NCI-H460 (cell line): Measurements from ENCODE around the gene SYNJ2. TPM values are rescaled to one million over a fixed set of nuclear protein-coding genes. Genes with fewer than 3 reads are reported as not detected.
"Not testable (repeated sequence)": the region's sequence is repeated elsewhere in the genome, so short reads cannot be mapped to it uniquely, and the experiment has no call there.

ENCODE experiments used
- DNase-seq: peaks from one replicate; pipeline ENCODE4 v3.0.0-alpha.2; 2016; ENCODE audit warnings: low read depth; ENCODE audit errors: extremely low read depth
- polyA plus RNA-seq: library from polyadenylated mRNA; depleted of rRNA; stranded (reverse); fragments of >200 nt; gene quantifications from 2 replicates; pipeline ENCODE4 v1.2.3, GENCODE V29; 2014; cell fraction: nucleus; rRNA removed
- total RNA-seq: library from RNA; depleted of rRNA; stranded (reverse); fragments of >200 nt; shearing (Covaris generic); gene quantifications from 2 replicates; pipeline ENCODE4 v1.2.3, GENCODE V29; 2014; rRNA removed

The SYNJ2 gene, protein sequence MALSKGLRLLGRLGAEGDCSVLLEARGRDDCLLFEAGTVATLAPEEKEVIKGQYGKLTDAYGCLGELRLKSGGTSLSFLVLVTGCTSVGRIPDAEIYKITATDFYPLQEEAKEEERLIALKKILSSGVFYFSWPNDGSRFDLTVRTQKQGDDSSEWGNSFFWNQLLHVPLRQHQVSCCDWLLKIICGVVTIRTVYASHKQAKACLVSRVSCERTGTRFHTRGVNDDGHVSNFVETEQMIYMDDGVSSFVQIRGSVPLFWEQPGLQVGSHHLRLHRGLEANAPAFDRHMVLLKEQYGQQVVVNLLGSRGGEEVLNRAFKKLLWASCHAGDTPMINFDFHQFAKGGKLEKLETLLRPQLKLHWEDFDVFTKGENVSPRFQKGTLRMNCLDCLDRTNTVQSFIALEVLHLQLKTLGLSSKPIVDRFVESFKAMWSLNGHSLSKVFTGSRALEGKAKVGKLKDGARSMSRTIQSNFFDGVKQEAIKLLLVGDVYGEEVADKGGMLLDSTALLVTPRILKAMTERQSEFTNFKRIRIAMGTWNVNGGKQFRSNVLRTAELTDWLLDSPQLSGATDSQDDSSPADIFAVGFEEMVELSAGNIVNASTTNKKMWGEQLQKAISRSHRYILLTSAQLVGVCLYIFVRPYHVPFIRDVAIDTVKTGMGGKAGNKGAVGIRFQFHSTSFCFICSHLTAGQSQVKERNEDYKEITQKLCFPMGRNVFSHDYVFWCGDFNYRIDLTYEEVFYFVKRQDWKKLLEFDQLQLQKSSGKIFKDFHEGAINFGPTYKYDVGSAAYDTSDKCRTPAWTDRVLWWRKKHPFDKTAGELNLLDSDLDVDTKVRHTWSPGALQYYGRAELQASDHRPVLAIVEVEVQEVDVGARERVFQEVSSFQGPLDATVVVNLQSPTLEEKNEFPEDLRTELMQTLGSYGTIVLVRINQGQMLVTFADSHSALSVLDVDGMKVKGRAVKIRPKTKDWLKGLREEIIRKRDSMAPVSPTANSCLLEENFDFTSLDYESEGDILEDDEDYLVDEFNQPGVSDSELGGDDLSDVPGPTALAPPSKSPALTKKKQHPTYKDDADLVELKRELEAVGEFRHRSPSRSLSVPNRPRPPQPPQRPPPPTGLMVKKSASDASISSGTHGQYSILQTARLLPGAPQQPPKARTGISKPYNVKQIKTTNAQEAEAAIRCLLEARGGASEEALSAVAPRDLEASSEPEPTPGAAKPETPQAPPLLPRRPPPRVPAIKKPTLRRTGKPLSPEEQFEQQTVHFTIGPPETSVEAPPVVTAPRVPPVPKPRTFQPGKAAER (N-terminal part only)
- 3.4 and 4.9 TPM in 2 replicates for total RNA-seq
- 3.1 and 3.9 TPM in 2 replicates for polyA plus RNA-seq

DNA sequence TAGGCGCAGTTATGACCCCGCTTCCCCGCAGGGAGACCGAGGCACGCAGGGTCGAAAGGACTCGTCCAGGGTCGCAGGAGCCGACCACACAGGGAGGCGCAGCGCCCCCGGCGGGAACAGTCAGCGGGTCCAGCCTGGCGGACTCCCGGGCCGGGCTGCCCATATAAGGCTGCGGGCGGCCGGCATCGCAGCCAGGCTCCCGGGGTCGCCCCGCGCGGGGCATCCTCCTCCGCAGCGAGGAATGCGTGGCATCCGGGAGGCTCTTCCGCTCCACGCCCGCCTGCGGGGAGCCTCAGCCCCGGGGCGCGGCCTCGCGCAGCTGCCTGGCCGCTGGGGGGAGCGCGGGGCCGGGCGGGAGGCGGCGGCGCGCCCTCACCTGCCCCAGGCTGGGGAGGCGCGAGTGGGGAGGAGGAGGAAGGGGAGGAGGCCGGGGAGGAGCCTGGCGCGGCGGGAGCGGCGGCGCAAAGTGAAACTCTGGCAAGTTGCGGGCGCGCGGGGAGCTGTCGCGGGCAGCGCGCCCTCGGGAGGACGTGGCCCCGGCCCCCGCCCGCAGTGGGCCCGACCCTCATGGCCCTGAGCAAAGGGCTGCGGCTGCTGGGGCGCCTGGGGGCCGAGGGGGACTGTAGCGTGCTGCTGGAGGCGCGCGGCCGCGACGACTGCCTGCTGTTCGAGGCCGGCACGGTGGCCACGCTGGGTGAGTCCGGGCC lies at the start of gene SYNJ2:
TSS of gene SYNJ2 (plus strand) at position 469 of the 707 bp plus-strand sequence. CDS start at position 568, 99 bp downstream.
- DNase-seq: peak; percentile 37

DNA sequence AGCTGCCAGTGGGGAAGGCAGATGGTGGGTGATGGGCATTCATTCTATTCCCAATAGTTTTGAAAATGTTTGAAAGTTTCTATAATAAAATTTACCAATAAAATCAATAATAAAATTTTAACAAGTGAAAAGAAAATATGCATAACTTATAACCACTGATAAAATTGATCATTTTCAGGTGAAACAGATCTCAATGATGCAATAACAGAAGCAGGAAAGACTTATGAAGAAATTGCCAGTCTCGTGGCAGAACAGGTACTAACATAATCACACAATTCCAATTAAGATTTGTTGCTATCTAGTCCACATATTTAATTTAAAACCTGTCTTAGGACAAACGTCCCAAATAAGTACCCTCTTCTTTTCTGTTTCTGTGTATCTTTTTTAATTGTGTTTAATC lies 45.9 kb upstream of the SYNJ2 start:
- no peak for DNase-seq

DNA sequence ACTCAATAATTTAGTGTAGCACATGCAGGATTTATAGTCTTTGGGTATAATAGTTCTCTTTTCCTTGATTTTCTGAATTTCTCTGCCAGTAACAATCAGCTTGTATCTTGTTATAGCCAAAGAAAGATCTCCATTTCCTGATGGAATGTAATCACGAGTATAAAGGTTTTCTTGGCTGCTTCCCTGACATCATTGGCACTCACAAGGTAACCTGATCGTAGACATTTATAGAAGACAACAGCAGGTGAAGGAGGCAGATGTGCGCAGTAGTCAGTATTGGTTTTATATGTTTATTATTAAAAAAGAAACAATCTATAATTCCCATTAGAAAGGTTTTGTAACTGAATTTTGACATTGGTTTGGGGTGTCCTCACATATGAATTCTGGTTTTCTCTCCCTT lies 44.3 kb upstream of the SYNJ2 start:
- no peak for DNase-seq

DNA sequence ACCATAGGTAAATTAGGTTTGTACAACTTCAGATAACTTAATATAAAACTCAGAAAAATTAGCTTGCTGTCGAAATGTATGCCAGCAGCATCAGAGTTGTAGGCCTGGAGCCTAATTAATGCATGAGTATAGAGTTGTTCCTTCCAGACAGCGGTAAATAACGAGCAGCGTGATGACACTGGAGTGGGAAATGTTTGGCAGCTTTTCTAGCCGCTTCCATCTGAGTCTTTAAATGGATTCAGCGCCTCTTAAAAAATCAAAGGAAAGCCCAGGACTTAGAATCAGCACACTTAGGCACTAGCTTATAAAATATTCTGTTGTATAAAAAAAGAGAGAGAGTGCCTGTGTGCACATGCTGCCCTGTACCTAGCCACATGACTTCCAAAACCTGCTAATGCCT lies 43.7 kb upstream of the SYNJ2 start:
- DNase-seq: no peak

DNA sequence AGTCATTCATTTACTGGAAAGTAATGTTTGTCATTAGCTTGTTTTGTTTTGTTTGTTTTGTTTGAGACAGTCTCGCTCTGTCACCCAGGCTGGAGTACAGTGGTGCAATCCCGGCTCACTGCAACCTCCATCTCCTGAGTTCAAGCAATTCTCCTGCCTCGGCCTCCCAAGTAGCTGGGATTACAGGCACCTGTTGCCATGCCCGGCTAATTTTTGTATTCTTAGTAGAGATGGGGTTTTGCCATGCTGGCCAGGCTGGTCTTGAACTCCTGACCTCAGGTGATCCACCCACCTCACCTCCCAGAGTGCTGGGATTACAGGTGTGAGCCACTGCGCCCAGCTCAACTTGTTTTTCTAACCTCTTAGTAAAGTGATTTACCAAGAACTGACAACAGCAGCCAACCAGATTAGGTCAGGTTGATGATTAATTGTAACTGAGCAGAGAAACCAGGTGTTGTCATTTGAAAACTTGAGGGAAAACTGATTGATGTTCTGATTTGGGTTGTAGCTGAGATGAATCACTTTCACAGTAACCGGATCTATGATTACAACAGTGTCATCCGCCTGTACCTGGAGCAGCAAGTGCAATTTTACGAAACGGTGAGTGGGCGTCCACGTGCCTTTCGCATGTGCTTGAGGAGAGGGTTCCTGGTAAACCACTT lies 41.2 kb upstream of the SYNJ2 start:
- DNase-seq: not testable (repeated sequence)

DNA sequence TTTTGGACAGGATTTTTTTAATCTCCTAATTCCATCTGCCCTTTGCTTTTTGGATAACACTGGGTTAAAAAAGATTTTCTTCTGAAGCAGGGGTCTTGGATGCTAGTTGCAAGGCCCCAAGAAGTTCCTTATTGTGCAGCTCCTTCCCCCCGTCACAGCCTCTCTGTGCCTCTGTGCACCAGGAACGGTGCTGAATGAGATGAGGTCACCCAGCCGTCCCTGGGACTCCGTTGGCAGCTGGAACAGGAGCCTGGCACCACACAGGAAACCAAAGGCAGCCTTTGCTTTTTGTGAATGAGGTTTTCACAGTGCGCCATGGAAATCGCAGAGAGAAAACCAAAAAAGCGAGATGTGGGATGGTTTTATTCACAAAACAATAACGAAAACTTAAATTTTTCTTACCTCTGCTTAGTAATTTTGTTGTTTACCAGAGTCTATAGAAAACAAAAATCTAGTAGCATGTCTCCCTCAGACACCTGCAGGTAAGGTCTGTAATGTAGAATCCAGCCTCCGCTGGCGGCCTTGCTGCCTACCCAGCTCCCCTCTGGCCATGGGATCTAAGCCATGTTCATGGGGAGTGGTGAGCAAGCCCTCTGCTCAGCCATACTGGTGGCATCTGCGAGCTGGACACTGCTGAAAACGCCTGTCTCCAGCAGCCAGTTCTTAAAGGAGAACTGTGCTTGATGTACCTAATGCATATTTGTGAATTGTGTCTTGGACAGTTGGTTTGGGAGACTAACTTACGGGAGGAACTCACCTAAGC lies 40.4 kb upstream of the SYNJ2 start:
- no peak for DNase-seq

DNA sequence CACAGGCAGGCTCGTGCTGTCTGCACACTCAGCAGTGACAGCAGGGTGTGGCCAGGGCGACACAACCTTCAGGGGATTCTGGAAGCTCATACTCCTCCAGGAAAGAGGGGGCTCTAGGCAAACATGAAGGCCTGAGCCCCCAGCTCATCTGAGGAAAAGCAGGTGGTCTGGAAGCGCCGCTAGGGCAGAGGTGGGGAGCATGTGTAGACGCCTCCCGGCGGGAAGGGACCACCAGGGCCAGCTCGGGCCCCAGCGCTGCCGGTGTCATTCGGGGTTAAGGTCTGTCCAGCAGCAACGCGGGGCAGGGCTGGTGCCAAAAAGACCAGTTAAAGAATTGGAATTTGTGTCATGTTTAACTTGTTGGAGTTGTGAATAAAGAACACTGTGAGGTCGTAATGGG lies 39.3 kb upstream of the SYNJ2 start:
- no peak for DNase-seq

DNA sequence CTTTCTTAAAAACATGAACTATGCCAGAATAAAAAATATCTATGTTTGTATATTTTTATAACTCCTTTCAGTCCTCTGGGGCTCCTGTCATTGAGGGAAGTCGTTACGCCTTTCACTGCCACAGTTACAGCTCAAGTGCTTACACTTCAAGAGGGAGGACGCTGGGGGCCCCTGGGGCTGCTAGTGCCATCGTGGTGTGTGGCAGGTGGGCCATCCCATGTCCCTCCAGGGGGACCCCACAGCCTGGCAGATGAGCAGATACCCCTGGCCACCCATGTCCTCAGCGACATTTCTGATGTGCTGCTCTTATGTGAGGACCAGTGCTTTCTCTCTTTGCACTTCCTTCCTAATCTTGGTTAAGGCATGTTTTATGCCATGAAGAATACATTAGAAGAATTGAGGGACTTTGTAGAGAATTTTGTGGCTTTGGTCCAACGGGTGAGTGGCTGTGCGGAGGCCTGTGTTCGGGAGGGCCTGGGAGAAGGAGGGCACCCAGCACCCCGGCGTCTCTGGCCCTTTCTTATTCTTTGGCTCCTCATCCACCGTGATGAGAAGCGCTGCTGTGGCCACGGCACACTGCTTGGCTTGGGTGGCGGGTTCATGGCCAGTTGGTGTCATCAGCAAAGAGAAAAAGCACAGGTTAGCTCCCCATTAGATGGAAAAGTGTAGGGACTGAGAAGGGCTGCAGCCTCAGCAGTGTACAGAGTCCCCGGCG lies 38.3 kb upstream of the SYNJ2 start:
- DNase-seq: no peak

DNA sequence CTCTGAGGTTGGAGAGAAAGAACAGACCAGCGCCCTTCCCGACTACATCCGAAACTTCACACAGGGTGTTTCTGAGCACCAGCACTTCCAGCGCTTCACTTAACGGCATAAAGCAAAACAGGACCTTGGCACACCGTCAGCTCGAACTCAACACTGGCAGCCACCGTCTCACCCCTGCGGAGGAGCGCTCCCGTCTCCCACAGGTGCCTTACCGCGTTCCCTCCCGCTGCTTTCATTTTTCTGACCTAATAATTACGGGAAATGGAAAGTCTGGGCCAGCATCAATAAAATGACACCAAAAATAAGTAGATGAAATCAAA lies 37.7 kb upstream of the SYNJ2 start:
- DNase-seq: no peak

DNA sequence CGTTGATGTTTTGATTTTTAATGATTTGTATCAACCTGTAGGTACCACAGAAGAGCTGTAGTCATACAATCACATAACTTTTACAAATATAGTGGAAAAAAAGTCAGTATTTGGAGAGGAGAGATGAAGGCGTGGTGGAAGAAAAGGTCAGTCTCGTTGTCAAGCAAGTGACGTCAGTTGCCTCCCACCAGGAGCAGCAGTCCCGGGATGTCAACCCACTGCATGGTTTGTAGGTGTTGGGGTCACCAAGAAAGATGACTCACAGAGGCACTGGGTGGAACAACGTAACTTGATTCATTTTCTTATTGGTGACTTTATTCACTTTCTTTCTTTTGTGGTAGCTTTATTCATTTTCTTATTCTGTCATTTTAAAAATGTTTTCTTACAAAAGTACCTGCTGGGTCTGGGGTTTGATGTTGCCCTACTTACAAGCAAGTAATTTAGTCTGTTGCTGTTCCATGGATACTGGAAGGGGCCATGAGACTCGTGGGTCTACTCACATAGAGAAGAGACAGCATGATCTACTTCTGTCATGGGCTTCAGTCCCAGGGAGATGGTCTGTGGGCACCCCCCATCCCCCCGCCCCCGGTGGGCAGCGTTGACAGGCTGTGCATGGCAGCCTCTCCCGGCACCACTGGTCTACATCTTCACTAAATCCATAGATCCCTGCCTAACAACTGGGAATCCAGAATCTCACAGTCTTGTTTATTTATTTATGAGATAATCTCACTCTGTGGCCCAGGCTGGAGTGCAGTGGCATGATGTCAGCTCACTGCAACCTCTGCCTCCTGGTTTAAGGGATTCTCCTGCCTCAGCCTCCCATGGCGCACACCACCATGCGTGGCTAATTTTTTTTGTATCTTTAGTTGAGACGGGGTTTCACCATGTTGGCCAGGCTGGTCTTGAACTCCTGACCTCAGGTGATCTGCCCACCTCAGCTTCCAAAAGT lies 36.4 kb upstream of the SYNJ2 start:
- DNase-seq: no peak

DNA sequence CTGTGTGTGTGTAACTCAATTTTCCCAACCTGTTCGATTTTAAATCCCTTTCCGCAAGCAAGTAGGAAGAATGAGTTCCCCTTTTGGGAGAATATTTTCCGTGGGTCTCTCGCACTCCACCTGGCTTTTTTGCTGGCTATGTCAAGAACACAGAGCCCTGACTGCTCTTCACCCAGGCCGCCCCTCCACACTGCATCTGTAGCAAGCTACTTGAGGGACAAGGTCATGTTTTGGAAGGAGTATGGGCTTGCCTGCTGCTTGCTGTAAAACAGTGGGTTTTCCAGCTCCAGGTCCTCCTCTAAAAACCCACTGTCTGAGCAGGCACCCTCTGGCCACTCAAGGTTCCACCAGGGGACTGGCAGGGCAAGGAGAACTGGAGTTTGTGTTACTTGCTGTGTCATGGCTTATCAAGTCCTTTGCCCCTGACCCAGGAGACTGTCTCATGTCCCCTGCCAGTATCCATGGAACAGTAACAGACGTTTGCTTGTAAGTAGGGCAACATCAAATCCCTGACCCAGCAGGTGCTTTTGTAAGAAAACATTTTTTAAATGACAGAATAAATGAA lies 35.5 kb upstream of the SYNJ2 start:
- no peak for DNase-seq

DNA sequence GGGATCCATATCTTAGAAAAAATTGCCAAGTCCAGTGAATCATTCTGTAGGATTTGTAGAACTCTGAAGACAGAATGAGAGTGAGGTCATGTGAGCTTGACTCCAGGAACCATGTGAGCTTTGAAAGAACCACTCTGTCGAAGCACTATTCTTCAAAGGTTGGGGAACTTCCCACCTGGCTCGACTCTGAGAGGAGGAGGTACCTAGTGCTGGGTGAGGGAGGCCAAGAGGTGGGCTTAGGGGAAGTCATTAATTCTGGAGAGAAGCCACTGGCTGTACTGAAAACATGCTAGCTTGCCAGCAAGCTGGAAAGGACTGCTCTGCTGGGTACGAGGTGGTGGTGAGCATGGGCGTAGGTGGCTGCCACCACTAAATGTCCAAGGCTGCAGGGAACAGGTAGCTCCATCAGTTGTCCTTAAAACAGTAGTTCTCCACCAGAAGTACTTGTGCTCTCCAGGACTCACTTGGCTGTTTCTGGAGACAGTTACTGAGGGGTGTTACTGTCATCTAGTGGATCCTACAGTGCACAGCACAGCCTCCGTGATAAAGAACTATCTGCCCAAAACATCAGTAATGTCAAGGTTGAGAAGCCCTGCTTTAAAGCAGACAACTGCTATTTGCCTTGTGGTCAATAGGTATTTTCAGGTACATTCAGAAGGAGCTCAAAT lies 34.7 kb upstream of the SYNJ2 start:
- peak; percentile 3 for DNase-seq

DNA sequence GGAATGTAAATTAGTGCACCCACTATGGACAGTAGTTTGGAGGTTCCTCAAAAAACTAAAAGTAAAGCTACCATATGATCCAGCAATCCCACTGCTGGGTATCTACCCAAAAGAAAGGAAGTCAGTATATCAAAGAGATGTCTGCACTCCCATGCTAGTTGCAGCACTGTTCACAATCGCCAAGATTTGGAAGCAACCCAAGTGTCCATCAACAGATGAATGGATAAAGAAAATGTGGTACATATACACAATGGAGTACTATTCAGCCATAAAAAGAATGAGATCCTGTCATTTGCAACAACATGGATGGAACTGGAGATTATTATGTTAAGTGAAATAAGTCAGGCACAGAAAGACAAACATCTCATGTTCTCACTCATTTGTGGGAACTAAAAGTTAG lies 30.8 kb upstream of the SYNJ2 start:
- not testable (repeated sequence) for DNase-seq

DNA sequence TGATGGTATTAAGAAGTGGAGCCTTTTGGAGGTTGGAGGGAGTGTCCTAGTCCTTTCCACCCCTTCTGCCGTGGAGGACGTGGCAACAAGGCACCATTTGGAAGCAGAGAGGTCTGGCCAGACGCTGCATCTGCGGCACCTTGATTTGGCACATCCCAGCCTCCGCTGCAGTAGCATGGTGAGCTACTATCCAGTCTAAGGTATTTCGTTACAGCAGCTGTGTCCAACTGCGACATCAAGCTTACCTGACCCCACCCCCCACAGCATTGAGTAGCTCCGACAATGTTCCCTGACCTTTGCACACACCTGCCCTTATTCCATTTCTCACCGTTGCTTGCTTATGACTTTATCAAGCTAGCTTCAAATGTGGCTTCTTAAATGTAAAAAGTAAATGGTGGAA lies 29.8 kb upstream of the SYNJ2 start:
- DNase-seq: no peak

DNA sequence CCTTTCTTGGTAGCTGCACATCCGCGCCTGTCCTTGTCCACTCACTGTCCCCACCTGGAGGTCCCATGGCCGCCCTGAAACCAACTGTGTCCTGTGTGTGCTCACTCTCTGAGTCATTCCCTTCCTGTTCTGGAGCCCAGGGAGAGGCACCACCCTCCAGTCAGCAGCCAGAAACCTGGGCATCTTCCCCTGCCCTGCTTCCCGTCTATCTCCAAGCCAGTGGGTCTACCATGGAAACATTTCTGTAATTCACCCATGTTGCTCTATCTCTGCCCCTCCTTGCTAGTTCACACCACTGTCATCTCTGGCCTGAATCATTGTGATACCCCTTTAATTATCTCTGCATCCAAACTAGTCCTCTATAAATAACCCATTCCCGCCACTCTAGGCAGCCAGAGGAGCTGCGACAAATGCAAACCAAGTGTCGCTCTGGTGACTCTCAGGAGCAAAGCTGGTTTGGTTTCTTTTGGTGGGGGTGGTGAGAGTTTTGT lies 28.8 kb upstream of the SYNJ2 start:
- no peak for DNase-seq

DNA sequence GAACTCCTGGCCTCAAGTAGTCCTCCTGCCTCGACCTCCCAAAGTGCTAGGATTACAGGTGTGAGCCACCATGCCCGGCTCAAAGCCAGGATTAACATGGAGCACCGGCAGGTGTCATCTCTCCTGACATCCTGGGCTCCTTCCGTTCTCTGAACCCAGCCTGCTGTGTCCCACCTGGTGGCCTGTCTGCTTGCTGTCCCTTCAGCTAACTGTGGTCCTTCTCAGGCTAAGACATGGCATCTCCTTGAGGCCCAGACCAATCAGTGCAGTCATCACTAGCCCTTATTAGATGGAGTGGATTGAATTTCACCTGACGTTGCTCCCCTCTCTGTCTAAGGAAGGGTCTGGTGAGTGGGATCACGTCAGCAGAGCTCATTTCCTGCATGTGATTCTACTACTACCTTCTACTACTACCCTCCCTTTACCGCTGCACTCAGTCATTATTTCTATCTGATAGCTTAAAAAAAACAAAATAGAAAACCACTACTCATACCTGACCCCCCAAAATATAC lies 28.0 kb upstream of the SYNJ2 start:
- DNase-seq: no peak
